Measurements from ENCODE around the gene MAML3.
A peak's percentile ranks its signal among the peaks of the same experiment; 100 is the strongest.

The MAML3 gene

DNA sequence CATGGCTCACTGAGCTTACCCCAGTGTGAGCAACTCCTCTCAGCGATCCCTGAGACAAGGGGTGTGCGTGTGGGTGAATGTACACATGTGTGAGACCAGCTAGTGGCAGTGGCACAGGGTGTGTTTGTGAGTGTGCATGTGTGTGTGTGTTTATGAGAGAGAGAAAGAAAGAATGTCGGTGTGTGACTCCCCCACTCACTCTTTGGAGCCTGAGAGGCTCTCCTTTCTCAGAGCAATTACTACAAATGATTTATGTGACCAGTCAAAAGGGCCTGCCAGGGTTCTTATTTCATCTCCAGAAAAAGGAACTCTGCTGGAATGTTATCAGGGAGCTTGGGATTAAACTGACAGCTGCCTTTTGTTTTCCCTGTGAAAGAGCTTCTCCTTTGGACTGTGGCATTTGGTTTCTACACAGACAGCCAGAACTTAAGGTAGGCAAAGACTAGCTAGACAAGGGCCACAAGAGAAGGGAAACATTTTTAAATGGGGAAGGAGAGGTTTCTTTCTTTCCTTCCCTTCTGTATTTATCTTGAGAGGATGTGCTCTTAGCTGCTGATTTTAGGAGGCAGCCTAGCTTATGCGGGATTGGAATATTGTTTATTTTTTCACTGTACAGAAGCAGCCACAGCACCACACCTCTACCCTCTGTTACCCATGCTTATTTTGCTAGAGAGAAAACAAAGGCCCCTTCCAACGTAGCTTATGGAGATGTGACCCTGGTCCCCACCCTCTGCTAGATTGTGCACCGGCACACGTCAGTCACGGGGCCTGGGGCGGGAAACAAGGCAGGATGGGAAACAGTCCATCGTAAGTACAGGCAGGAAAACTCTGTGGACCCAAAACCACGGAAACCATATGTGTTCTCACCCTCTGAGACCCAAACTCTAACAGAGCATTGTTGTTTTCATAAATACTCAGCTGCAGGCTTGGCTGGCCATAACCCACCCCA lies 344.9 kb downstream of the MAML3 start:
- peak; percentile 71 to 98 for DNase-seq (ENCODE audit: low spot score in 2 of 2)

DNA sequence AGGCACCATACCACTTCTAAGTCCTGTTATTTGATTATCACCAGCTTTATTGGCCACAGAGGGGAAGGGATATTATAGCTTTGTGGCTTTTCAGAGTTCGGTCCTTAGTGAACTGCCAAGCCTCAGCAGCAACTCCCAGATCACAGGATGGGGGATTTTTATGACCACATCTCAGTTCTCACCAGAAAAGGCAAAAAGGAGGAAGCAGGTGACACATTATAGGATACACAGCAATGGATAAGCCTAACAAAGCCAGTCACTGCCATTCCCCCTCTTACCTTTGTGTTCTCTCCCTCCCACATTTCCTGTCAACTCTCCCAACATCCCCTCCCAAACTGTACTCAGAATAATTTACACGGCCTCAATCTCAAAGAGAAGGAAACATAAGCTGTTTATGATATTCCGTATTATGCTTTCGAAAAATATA lies 345.6 kb downstream of the MAML3 start:
- peaks cover 21% of the 10 kb centered on the region for H3K4me1 ChIP-seq
- in situ Hi-C loops (cut with MboI; ENCODE audit: low sequenced_read_pairs), result no loop called here
- DNase-seq (ENCODE audit: low spot score in 2 of 2), result peak; percentile 5 to 12

More for the DNA sequence above, 344.9 kb downstream of the MAML3 start:
- H3K4me3 ChIP-seq, result no peak overlapping the region
- in situ Hi-C loops (cut with MboI; ENCODE audit: low sequenced_read_pairs), result no loop called here
- H3K4me1 ChIP-seq, result peaks cover 21% of the 10 kb centered on the region
- H3K36me3 ChIP-seq (replicated peaks), result no peaks in the 10 kb centered on the region
- H3K9me3 ChIP-seq, result peaks cover 4% of the 10 kb centered on the region; the same call in 1 of the 2 replicates
- no peaks in the 10 kb centered on the region for H3K27me3 ChIP-seq (ENCODE audit: low read depth)

GRCh38 chr4:139807483-139807882 lies 346.5 kb downstream of the MAML3 start:
- Histone ChIP-seq H3K36me3 (replicated peaks) (no peaks in the 10 kb centered on the region), H3K4me3 (no peak overlapping the region), H3K4me1 (peaks cover 21% of the 10 kb centered on the region), H3K9me3 (peaks cover 4% of the 10 kb centered on the region; the same call in 1 of the 2 replicates), H3K27me3 (ENCODE audit: low read depth) (no peaks in the 10 kb centered on the region)
- in situ Hi-C loops (cut with MboI; ENCODE audit: low sequenced_read_pairs), result no loop called here
- no peak for DNase-seq (ENCODE audit: low spot score in 2 of 2)

More for the DNA sequence above, 345.6 kb downstream of the MAML3 start:
- no peak overlapping the region for H3K4me3 ChIP-seq
- peaks cover 4% of the 10 kb centered on the region; the same call in 1 of the 2 replicates for H3K9me3 ChIP-seq
- H3K27me3 ChIP-seq (ENCODE audit: low read depth), result no peaks in the 10 kb centered on the region
- no peaks in the 10 kb centered on the region for H3K36me3 ChIP-seq (replicated peaks)

DNA sequence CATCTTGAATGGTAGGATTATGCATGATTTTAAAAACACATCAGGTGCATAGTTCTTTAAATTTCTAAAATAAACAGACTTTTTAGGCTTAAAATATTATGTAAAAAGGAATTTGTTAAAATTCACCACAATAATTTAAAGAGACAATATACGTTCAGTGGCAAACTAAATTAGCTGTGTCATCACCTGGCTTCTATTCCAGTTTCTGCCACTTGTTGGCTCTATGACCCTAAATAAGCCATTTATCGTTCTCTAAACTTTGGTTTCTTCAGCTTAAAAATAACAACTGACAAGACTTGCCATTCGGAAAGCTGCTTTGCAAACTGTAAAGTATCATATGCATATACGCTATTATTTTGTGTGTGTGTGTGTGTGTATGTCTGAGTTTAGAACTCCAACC lies 347.1 kb downstream of the MAML3 start:
- Histone ChIP-seq H3K4me3 (no peak overlapping the region), H3K36me3 (replicated peaks) (no peaks in the 10 kb centered on the region), H3K4me1 (peaks cover 21% of the 10 kb centered on the region), H3K27me3 (ENCODE audit: low read depth) (no peaks in the 10 kb centered on the region), H3K9me3 (peaks cover 4% of the 10 kb centered on the region; the same call in 1 of the 2 replicates)
- in situ Hi-C loops (cut with MboI; ENCODE audit: low sequenced_read_pairs), result no loop called here
- DNase-seq (ENCODE audit: low spot score in 2 of 2), result no peak

- Histone ChIP-seq H3K36me3 (replicated peaks) (no peaks in the 10 kb centered on the region), H3K27me3 (ENCODE audit: low read depth) (no peaks in the 10 kb centered on the region), H3K4me3 (no peak overlapping the region), H3K9me3 (no peaks in the 10 kb centered on the region), H3K4me1 (peaks cover 3% of the 10 kb centered on the region)
- in situ Hi-C loops (cut with MboI; ENCODE audit: low sequenced_read_pairs), result no loop called here
- no peak for DNase-seq (ENCODE audit: low spot score in 2 of 2)
Measured at GRCh38 chr4:139802931-139803330, 351.1 kb downstream of the MAML3 start.

DNA sequence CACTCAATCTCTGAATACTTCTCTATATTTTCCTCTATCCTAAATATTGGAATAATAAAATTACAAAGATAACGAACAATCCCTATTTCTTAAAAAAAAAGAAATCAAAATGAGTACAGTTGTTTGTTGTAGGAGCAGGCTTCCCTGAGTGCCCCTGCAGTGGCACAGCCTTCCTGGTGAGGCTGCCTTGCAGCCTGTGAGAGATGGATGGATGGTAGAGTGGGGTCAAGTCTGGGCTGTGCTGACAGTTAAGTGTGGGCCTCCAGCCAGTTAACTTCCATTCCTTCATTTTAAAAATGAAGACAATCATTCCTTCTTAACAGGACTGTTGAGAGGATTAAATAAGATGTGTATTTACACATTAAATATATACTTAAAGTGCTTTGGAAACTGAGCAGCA lies 351.5 kb downstream of the MAML3 start:
- in situ Hi-C loops (cut with MboI; ENCODE audit: low sequenced_read_pairs), result no loop called here
- Histone ChIP-seq H3K9me3 (no peaks in the 10 kb centered on the region), H3K4me3 (no peak overlapping the region), H3K36me3 (replicated peaks) (no peaks in the 10 kb centered on the region), H3K27me3 (ENCODE audit: low read depth) (no peaks in the 10 kb centered on the region), H3K4me1 (no peaks in the 10 kb centered on the region)
- DNase-seq (ENCODE audit: low spot score in 2 of 2), result no peak

DNA sequence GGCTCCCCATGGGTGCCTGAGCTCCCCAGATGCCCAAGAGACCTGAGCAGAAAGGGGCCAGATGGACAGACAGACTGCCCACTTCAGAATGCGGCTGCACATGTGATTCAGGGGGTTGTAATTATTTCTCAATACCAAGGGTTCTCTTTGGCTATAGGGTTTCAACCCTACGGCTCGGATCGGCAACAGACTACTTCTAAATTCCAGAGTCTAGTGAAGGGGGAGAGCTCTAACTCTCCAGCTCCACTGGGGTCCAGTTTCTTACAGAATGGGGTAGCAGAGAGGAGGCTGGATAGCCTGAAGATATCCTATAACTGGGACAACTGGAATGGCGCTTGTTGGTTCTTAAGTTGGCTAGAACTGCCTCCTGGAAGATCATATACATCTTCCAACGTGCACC lies 352.1 kb downstream of the MAML3 start:
- Histone ChIP-seq H3K9me3 (no peaks in the 10 kb centered on the region), H3K36me3 (replicated peaks) (no peaks in the 10 kb centered on the region), H3K4me3 (no peak overlapping the region), H3K4me1 (no peaks in the 10 kb centered on the region), H3K27me3 (ENCODE audit: low read depth) (no peaks in the 10 kb centered on the region)
- in situ Hi-C loops (cut with MboI; ENCODE audit: low sequenced_read_pairs), result no loop called here
- DNase-seq (ENCODE audit: low spot score in 2 of 2), result no peak

DNA sequence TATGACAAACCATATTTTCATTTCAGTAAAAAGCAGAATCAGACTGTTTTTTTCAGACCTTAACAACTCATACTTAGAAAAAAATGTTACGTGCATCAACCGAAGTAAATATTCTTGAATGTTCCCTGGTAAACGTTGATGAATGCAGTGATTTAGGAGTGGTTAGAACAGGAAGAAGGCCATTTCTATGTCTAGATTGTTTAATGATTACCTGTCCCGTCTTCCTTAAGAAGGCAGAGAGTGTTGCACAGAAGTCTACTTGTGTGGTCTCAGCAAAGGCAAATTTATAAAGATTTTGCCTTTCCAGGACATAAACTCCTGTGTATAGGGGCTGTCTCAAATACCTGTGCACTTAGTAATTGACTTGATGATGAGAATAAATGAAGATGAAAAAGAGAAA lies 353.9 kb downstream of the MAML3 start:
- in situ Hi-C loops (cut with MboI; ENCODE audit: low sequenced_read_pairs), result no loop called here
- Histone ChIP-seq H3K9me3 (no peaks in the 10 kb centered on the region), H3K27me3 (ENCODE audit: low read depth) (no peaks in the 10 kb centered on the region), H3K36me3 (replicated peaks) (no peaks in the 10 kb centered on the region), H3K4me3 (no peak overlapping the region), H3K4me1 (no peaks in the 10 kb centered on the region)
- no peak for DNase-seq (ENCODE audit: low spot score in 2 of 2)

GRCh38 chr4:139799615-139800014 lies 354.4 kb downstream of the MAML3 start:
- Histone ChIP-seq H3K36me3 (replicated peaks) (no peaks in the 10 kb centered on the region), H3K4me3 (no peak overlapping the region), H3K9me3 (no peaks in the 10 kb centered on the region), H3K27me3 (ENCODE audit: low read depth) (no peaks in the 10 kb centered on the region), H3K4me1 (no peaks in the 10 kb centered on the region)
- in situ Hi-C loops (cut with MboI; ENCODE audit: low sequenced_read_pairs), result no loop called here
- DNase-seq (ENCODE audit: low spot score in 2 of 2), result no peak

GRCh38 chr4:139798456-139798855 lies 355.5 kb downstream of the MAML3 start:
- in situ Hi-C loops (cut with MboI; ENCODE audit: low sequenced_read_pairs), result no loop called here
- Histone ChIP-seq H3K9me3 (no peaks in the 10 kb centered on the region), H3K27me3 (ENCODE audit: low read depth) (no peaks in the 10 kb centered on the region), H3K4me3 (no peak overlapping the region), H3K4me1 (no peaks in the 10 kb centered on the region), H3K36me3 (replicated peaks) (no peaks in the 10 kb centered on the region)
- no peak for DNase-seq (ENCODE audit: low spot score in 2 of 2)

GRCh38 chr4:139797287-139797686 lies 356.7 kb downstream of the MAML3 start:
- Histone ChIP-seq H3K27me3 (ENCODE audit: low read depth) (no peaks in the 10 kb centered on the region), H3K36me3 (replicated peaks) (no peaks in the 10 kb centered on the region), H3K4me3 (no peak overlapping the region), H3K4me1 (no peaks in the 10 kb centered on the region), H3K9me3 (no peaks in the 10 kb centered on the region)
- in situ Hi-C loops (cut with MboI; ENCODE audit: low sequenced_read_pairs), result no loop called here
- no peak for DNase-seq (ENCODE audit: low spot score in 2 of 2)

- no peaks in the 10 kb centered on the region for H3K4me1 ChIP-seq
- no peaks in the 10 kb centered on the region for H3K9me3 ChIP-seq
- in situ Hi-C loops (cut with MboI; ENCODE audit: low sequenced_read_pairs), result no loop called here
- no peak for DNase-seq (ENCODE audit: low spot score in 2 of 2)
- no peaks in the 10 kb centered on the region for H3K36me3 ChIP-seq (replicated peaks)
- H3K27me3 ChIP-seq (ENCODE audit: low read depth), result no peaks in the 10 kb centered on the region
- no peak overlapping the region for H3K4me3 ChIP-seq
Measured at GRCh38 chr4:139795527-139796314, 358.3 kb downstream of the MAML3 start.

GRCh38 chr4:139794158-139794954 lies 359.6 kb downstream of the MAML3 start:
- in situ Hi-C loops (cut with MboI; ENCODE audit: low sequenced_read_pairs), result no loop called here
- no peak for DNase-seq (ENCODE audit: low spot score in 2 of 2)
- Histone ChIP-seq H3K27me3 (ENCODE audit: low read depth) (no peaks in the 10 kb centered on the region), H3K36me3 (replicated peaks) (no peaks in the 10 kb centered on the region), H3K4me3 (no peak overlapping the region), H3K9me3 (no peaks in the 10 kb centered on the region), H3K4me1 (no peaks in the 10 kb centered on the region)
